Uterus (tissue), 2 donors: ENCODE measurements around the gene ZBP1.

Source experiments
- CTCF ChIP-seq, 4 experiments: fragments of 200-600 bp in 2 of 4; fragments of 450-650 bp in 2 of 4; sonication (generic) in 2 of 4; IDR thresholded peaks; one replicate each; pipeline ENCODE4 v1.5.1; 2016 to 2019; ENCODE audit warnings: antibody characterized with exemption in 4 of 4, mild to moderate bottlenecking in 2 of 4, moderate library complexity in 1 of 4
- POLR2A ChIP-seq, 2 donors: fragments of 450-650 bp; IDR thresholded peaks; one replicate each; pipeline ENCODE4 v1.6.1; 2016; ENCODE audit warnings: antibody characterized with exemption in 2 of 2, mild to moderate bottlenecking in 1 of 2, moderate library complexity in 1 of 2

GRCh38 chr20:57664924-57665588, 44.8 kb upstream of the ZBP1 start:
- no peak for TF ChIP-seq CTCF (IDR thresholded peaks at IDR 0.05)
- TF ChIP-seq POLR2A (IDR thresholded peaks at IDR 0.05) = no peak
